Fibroblast of lung (primary cell): Measurements from ENCODE around the gene KIF16B.

Source experiments
- CTCF ChIP-seq, 2 donors: IDR thresholded peaks in 1 of 2; conservative IDR thresholded peaks in 1 of 2; 1 replicate in 1 of 2; 2 replicates in 1 of 2; pipeline ENCODE4 v1.5.1; 2011 to 2012; ENCODE audit warnings: low read length in 2 of 2, control low read depth in 1 of 2, inconsistent platforms in 1 of 2, low read depth in 1 of 2, mild to moderate bottlenecking in 1 of 2
- EZH2 ChIP-seq: IDR thresholded peaks from 2 replicates; pipeline ENCODE4 v1.5.1; 2012; ENCODE audit warnings: low read length, control low read depth, mild to moderate bottlenecking; ENCODE audit errors: missing control alignments

- TF ChIP-seq CTCF (conservative IDR thresholded peaks at IDR 0.05 in 1 of 2, IDR thresholded peaks at IDR 0.05 in 1 of 2; ENCODE audit: low read depth in 1 of 2, low read length in 2 of 2): no peak
- no peak for TF ChIP-seq EZH2
Observed at GRCh38 chr20:16479666-16480065, 93.6 kb downstream of the KIF16B start.
